Hypothalamus (tissue), 51 donors: ENCODE results near the gene SEMA6D.
A peak's percentile ranks its signal among the peaks of the same experiment; 100 is the strongest.
"Not testable (repeated sequence)": the region's sequence is repeated elsewhere in the genome, so short reads cannot be mapped to it uniquely, and the experiment has no call there.

Experiments used
- DNase-seq, 51 donors: peaks; one replicate each; lab custom pipeline; 2025; lab: John Stamatoyannopoulos, UW

The SEMA6D gene

DNA sequence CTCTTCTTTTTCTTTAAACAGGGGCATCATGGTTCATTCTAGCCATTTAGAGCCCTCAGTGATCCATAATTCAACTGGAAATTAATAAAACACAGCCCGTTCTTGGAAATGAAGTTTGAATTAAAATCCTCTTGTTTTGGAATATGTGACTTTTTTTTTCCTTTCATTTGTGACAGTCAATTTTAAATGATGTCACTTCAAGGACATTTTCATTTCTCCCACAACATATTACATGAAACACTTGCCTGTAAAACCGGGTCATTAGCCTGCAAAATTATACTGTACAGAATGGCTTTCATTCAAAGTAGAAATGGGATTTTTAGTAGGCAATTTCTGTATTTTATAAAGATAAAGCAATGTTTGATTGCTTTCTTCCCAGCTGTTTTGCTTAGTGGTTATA is 789 bp upstream of the SEMA6D start:
- peak in 1 of 51 donors; percentile 62 for DNase-seq

DNA sequence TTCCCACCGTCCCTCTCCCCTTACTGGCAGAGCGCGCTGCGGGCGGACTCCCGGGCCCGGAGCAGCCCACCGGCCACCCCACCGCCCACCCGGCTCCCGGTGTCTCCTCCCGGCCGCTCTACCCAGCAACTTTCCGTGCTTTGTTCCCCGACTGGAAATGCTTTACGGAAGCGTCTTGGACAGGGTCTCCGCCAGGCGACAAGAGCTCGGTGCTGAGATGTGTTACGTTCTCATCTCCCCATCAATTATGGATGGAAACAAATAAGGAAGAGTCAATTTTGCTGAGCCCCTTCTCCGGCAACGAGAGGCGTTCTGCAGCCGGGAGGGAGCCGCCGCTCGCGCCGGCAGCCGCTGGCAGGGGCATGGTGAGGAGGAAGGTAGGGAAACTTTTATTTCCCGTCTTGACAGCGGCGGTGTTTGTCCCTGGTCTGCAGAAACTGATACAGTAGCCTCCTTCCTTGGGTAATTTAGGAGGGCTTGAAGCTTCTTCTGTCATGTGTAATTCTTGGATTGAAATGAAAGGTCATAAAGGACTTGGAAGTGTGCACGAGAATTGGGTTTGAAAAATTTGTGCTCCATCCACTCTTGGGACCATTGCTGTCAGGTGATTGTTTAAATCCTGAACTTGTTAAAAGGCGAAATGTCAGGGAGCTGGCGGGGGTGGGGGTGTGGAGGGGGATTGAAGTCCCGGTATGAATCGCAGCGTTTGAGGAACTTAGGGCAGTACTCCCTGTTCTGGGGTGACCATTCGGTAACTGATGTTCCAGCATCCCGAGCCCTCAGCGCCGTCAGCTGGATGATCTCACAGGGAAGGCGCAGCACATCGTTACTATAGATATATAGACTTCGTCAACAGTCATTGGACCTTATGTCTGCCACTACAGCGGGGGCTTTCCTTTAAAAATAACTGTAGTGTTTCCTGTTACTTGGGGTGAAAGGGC is 1.5 kb downstream of the SEMA6D start:
- peak in 47 of 51 donors; percentile 9 to 85 (median 44) for DNase-seq

DNA sequence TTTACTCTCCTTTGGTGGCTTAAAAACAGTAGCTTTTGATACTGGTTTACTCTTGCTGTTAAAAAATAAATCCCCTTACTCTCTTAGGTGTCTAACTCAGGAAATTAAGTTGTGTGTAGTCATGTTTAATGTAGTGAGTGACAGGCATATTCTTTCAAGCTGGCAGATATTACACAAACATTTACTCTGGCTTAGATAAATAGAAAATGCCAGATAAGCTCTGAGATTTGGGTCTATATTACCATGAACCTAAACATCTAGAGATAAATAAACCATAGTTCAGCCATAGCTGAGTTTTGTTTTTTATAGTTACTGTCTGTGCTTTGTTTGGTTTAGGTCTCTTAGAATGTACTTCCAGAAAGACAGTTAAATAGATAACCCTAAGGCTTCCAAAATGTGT is 2.4 kb downstream of the SEMA6D start:
- DNase-seq: peak in 1 of 51 donors; percentile 62

DNA sequence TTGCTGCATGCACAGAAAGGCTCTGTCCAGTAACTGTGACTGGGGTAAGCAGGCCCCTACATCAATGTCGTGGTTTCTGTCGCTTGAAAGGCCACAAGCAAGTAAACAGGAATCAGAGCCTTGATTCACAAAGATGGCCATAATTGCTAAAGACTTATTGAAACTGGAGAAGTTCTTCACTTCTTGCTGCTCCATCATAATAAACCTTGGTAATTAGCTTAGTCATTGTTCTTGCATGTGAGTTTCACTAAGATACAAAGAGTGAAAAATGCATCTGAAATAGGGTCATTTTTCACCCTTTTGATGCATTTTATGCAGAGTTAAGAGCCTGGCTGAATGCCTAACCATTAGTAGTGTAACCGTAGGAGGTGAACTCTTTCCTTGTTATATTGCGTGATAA is 3.2 kb downstream of the SEMA6D start:
- DNase-seq: peak in 3 of 51 donors; percentile 24 to 35 (median 31)

DNA sequence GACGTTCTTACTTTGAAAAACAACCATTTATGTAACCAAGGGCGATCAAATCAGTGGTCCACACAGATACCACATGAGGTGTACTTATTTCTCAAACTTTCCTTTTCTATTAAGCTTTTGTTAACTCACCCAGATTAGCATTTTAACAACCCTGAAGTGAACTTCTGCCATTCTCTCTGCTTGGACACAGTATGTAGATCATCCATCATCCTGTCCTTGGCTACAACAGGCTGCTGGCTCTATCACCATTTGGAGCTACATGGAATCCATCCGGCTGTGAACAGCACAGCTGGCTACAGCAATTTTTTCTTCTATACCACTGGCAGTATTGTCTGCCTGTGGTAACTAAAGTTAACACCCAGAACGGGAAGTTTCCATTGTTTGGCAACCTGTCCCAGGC is 4.4 kb downstream of the SEMA6D start:
- peak in 1 of 51 donors; percentile 55 for DNase-seq

DNA sequence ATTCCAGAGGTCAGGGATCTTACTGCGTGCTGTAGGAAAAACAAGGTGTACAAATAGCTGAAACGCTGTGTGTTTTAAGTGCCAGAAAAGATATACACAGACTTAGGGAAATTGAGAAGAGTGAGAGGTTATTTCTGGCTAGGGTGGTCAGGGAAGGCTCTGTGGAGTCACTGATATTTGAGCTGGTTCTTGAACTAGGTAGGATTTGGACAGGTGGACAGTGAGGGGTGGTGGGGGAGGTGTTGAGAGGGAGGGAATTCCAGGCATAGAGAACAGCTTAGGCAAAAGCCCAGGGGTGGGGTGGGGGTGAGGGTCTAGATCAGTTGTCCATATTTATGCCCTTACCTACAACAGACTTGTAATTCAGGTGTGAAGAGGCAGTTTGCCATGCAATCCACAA is 7.0 kb downstream of the SEMA6D start:
- DNase-seq: no peak

DNA sequence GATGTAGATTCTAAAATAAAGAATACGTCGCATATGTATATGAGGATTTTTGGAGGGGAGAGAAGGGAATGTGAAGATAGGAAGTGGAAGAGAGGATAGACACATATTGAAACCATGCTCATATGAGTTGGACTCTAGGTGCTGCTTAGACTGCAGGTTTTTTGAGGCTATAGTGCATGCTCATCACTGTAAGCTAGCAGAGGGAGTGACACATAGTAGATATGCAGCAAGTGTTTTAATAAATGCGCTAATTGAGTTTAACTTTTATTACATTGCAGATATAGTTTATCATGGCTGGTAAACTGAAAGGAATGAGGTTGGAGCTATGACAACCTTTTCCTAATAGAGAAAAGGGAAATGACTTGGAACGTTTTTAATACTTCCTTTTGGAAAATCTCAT is 7.7 kb downstream of the SEMA6D start:
- no peak for DNase-seq

DNA sequence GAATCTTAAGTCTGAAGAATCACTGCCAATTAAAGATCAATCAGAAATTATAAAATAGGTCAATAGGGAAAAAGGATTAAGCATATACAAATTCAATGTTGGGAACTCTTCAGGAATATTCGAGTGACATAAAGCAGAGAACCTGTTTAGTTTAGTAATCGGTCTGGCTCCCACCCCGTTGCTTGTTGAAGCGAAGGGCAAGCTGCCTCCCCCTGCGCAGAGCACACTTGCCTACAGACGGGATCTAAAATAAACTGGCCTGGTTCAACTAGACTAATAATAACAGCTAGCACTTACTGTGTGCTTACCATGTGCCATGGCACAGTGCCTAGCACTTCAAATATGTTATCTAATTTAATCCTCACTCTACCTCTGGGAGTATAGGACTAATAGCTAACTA is 8.6 kb downstream of the SEMA6D start:
- no peak for DNase-seq

DNA sequence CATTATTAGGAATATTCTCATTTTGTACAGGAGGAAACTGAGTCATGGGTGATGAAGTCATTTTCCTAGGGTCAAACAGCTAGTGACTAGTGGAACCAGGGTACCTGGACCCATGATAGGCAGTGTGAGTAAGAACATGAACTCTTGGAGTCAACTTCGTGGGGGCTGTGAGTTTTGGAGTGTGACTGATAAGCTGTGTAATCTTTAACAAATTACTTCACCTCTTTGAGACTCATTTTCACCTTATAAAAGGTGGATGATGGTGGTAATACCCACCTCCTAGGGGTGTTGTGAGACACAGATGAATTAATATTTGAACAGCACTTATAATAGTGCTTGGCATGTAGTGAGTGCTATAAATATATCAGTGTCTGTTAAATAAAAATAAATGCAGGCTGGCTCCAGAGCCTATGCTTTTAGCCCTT is 9.1 kb downstream of the SEMA6D start:
- no peak for DNase-seq

DNA sequence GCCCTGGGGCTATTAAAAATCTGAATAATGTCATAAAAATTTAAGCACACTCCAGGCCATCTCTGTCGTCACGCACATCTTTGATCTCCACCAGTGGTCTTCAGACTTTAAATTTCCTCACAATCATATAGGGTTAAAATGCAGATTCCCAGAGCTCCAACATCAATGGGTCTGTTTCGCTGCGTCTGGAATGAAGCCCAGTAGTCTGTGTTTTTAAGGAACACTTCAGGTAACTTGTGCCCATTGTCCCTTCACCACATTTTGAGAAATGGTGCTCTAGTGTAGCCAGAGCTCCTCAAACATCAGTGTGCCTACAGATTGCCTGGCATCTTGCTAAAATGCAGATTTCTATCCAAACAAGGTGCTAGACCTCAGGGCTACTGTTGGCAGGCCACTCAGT is 9.8 kb downstream of the SEMA6D start:
- no peak for DNase-seq

DNA sequence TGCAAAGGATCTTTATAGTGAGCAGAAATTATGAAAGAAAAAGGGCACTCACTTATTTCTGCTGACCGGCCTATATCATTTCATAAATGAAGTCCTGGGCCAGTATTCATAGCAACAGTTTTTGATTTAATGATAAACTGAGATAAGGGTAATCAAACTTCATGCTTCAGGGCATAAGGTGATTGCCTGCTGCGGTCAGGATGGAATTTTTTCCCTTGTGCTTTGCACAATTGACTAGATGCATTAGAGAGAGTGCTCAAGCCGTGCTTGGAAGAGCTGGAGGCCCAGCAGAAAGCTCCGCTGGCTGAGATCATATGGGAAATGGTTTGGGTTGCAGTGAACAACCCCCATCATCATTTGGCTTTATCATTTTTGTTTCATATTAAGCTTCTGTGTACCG is 10.4 kb downstream of the SEMA6D start:
- no peak for DNase-seq

DNA sequence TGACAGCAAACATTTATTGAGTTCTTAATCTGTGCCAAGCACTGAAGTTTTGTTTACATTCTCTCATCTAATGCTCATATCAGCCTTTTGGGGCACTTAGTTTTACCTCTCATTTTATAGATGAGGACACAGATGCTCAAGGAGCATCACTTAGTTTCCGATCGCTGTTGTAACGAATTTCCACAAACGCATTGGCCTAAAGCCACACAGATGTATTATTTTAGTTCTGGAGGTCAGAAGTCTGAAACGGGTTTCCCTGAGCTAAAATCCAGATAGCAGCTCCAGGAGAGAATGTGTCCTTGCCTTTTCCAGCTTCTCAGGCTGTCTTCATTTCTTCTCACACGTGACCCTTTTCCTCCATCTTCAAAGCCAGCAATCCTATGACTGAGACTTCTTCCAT is 11.1 kb downstream of the SEMA6D start:
- DNase-seq: no peak

DNA sequence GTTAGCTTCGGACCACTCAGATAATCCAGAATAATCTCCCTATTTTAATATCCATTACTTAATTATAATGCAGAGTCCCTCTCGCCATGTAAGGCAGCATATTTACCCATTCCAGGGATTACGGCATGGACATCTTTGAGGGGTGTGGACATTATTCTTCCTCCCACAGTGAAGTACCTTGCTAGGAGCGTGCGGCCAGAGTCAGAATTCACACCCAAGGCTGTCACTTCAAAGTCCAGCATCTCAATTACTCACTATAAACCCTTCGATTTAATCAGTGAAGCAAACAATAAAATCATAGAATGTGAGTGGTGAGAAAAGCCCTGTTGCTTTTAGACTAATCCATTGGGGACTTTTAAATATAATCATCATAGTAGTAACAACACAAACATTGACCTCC is 11.6 kb downstream of the SEMA6D start:
- no peak for DNase-seq

DNA sequence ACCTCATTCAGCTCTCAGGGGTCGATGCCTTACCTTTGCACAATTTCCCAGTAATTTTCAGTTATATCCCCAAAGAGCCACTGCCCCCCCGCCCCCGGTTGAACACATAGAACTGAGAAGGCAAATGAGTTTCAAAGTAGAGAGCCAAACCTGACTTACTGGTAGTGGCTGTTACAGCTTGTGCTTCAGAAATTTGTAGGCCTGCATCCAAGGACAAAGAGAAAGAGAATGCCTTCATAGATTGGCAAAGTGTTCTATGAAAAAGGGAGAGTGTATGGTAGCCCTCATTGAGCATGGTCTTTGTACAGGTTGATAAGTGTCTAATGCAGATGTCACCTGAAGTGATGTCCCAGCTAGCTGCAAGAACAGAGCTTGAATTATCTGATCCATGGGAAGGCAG is 13.9 kb downstream of the SEMA6D start:
- peak in 1 of 51 donors; percentile 29 for DNase-seq

DNA sequence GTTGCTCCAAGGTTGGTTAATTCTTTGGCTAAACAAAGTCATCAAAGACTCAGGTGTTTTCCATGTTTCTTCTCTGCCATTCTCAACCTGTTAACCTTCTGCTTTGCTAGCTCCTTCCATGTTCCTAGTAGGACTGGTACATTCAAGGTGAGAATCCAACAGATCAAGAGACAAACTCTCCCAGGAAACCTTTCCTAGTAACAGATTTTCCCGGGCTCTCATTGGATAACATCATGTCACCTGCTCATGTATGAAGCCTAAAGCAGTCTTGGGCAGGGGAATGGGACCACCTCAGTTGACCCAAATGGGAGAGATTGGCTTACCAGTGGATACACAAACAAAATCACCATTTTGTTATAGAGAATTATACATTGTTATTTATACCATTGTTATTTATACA is 14.9 kb downstream of the SEMA6D start:
- DNase-seq: no peak

DNA sequence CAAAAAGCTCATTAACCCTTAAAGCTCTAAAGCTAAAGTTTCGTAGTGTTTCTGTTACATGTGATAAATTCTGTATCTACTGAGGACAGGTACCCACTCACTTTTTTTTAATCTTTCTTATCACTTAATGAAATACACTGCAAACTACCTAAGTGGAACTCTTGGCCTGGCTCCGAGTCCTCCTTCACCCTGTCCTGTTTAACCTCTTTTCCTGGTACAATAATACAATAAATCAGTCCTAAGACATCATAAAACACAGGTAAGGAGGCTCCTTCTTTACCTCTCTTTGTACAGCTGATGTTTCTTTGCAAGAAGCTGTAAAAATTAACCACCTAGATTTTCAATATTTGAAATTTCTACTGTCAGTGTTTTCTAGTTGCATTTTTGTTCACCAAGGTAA is 15.8 kb downstream of the SEMA6D start:
- no peak for DNase-seq

DNA sequence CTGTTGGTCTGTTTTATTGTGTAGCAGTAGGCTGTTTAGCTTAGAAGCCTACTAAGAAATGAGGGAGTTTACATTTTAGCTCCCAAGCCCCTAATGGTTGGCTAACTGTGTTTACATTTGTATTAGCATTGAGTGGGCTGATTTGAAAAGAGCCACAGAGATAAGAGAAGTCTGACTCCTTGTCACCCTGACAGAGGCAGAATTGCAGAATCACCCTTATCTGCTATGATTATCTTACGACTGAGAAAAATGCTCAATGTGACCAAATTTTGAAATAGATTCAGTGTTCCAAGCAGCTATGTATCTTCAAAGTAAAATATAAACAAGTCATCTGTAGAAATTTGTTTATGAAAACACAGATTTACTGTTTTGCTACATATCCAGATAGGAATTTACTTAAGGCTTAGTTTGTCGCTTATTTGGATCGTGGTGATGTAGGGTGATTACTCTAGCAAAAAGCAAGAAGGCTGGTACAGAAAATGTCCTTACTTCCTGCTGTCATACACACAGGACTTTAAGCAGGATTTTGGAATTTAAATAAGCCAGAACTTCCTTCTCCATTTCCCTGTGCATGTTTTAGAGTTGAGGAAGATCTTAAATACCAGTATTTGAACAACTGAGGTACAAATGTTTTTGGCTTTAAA is 19.0 kb downstream of the SEMA6D start:
- no peak for DNase-seq

DNA sequence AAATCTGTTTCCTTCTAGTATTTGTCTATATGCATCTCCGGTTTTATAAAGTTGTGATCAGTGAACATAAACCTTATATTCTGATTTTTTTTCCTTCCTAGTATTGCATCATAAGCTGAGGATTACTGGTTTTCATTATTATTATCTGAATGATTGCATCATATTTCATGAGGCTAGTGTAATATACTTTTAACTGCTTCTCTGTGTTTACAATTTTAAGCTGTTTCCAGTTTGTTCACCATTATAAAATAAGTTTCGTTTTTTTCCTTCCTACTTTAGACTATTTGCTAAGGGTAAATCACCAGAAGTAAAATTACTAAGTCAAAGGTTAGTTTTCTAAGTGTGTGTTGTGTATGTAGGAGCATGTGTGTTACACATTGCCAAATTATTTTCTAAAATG is 20.2 kb downstream of the SEMA6D start:
- DNase-seq: no peak

DNA sequence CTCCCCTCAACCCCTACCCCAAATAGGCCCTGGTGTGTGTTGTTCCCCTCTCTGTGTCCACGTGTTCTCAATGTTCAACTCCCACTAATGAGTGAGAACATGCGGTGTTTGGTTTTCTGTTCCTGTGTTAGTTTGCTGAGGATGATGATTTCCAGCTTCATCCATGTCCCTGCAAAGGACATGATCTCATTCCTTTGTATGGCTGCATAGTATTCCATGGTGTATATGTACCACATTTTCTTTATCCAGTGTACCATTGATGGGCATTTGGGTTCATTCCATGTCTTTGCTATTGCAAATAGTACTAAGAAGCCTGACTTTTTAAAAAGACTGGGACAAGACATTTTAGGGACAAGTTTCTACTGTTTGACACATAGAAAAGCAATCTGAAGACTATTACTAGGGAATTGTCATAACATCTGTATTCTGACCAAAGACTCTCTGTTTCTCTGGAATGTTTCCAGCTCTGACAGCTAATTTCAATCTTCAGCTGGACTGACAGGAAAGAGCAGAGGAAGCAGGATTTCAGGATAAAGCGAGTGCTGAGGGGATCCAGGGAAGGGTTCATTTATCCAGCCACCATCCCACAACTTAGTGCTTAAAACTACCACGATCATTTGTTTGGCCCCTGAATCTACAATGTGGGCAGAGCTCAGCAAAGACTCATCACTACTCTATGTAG is 21.0 kb downstream of the SEMA6D start:
- not testable (repeated sequence) for DNase-seq

DNA sequence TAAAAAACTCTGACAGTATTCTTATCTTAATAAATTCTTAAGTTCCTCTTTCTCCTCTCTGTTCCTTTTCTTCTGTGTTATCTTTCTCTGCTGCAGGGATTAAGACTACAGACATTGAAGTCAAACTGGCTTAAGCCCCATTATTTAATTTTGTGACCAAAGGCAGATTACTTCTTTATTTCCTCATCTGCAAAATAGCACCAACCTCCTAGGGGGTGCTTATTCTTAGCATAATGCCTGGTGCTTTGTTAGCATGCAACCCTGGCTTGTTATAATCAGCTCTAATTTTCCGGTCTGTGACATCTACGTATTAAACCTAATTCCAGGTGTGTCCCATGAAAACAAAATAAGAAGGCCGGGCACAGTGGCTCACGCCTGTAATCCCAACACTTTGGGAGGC is 23.8 kb downstream of the SEMA6D start:
- DNase-seq: no peak

DNA sequence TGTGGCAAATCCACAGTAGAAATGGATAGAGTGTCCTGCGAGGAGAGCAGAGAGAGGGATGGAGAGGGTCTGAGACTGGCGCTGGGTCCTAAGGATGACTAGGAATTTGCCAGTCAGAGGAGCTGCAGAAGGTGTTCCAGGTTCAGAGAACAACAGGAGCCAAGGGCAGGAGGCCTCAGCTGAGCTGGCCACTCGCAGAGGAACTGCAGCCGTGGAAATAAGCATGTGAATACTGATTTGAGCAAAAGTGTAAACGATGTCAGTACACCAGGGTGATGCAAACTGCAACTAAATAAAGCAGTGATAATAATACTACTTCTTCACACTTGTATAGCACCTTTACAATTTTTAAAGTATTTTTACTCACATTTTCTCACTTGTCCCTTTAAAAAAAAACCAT is 24.6 kb downstream of the SEMA6D start:
- no peak for DNase-seq

DNA sequence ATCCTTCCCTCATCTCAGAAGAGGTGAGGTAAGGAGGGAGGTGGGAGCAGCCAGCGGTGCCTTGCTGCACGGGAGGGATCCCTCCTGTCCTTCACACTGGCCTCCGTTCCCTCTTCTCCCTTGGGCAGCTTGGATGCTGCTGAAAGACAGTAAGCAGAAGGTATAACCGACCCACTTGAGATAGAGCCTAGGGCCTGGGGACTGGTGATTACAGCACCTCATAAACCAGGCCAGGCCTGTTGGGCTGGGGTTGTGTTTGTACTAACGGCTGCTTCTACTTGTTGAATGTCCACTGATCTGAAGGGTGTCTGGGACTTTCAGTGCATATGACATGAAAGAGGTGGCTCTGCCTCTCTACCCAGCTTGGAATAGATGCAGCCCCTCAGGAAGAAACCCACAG is 25.0 kb downstream of the SEMA6D start:
- no peak for DNase-seq
